ENCODE measurements around the gene EPHX1.
"Not testable (repeated sequence)": the region's sequence is repeated elsewhere in the genome, so short reads cannot be mapped to it uniquely, and the experiment has no call there.

Gene EPHX1

GRCh38 chr1:225809842-225810578 lies at the start of gene EPHX1:
Gene EPHX1, plus strand, starts transcription at chr1:225810124. Its CDS starts 18,606 bp downstream, at chr1:225828730.
- DNase-seq = peak; percentile 55

- DNase-seq = no peak
Observed at GRCh38 chr1:225760531-225760930, 49.4 kb upstream of the EPHX1 start.

GRCh38 chr1:225761395-225761794 lies 48.5 kb upstream of the EPHX1 start:
- not testable (repeated sequence) for DNase-seq

- no peak for DNase-seq
Observed at GRCh38 chr1:225762002-225762441, 47.9 kb upstream of the EPHX1 start.

- no peak for DNase-seq
Observed at GRCh38 chr1:225762444-225762843, 47.5 kb upstream of the EPHX1 start.

GRCh38 chr1:225763716-225764548 lies 46.0 kb upstream of the EPHX1 start:
- no peak for DNase-seq

- DNase-seq = no peak
Observed at GRCh38 chr1:225765982-225766674, 43.8 kb upstream of the EPHX1 start.

GRCh38 chr1:225766967-225767633 lies 42.8 kb upstream of the EPHX1 start:
- DNase-seq = no peak

GRCh38 chr1:225767634-225768540 lies 42.0 kb upstream of the EPHX1 start:
- DNase-seq = no peak

GRCh38 chr1:225768662-225769426 lies 41.1 kb upstream of the EPHX1 start:
- DNase-seq = no peak

GRCh38 chr1:225769687-225770086 lies 40.2 kb upstream of the EPHX1 start:
- no peak for DNase-seq

GRCh38 chr1:225770561-225771248 lies 39.2 kb upstream of the EPHX1 start:
- DNase-seq = no peak

- DNase-seq = no peak
Observed at GRCh38 chr1:225771661-225772322, 38.1 kb upstream of the EPHX1 start.

- no peak for DNase-seq
Observed at GRCh38 chr1:225772323-225772768, 37.6 kb upstream of the EPHX1 start.

- no peak for DNase-seq
Observed at GRCh38 chr1:225772848-225773247, 37.1 kb upstream of the EPHX1 start.

- no peak for DNase-seq
Observed at GRCh38 chr1:225774281-225775147, 35.4 kb upstream of the EPHX1 start.

GRCh38 chr1:225776294-225776693 lies 33.6 kb upstream of the EPHX1 start:
- DNase-seq = no peak

- DNase-seq = no peak
Observed at GRCh38 chr1:225777058-225777582, 32.8 kb upstream of the EPHX1 start.

Data from CD4-positive, alpha-beta T cell treated with Interleukin-17A for 1 hour (primary cell).